GM12873 (cell line): ENCODE results near the gene ISCA2.

Experiments
- TF ChIP-seq, protein P1 (sequence below): IDR thresholded peaks from 2 replicates; pipeline ENCODE4 v1.5.1; 2012; ENCODE audit warnings: low read depth, mild to moderate bottlenecking, moderate library complexity, low read length, control low read depth; ENCODE audit not compliant: insufficient read depth; ENCODE audit errors: missing control alignments

Gene ISCA2

DNA sequence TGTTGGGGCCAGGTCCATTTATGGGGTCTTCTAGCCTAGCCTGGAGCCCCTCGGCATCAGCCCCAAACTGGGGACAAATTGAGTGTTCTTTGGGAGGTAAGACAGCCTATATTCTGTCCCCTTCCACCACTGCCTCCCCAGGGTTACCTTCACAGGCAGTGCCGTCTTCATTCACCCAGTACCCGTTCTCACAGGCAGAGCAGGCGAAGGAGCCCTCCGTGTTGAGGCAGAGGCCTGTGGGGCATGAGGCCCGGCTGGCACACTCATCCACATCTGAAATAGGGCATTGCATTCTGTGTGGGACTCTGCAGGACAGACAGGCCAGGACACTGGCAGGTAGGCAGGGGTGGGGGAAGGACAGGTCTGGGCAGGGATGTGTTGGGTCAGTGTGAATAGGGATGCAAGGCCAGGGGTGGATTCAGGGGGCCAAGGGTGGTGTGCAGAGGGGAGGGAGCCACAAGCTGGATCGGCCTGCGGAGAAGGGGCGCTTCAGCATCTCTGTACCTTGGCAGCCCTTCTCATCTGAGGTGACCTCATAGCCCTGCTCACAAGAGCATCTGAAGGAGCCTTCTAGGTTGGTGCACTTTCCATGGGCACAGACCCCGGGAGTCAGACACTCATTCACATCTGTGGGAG lies 16.1 kb downstream of the ISCA2 start:
- TF ChIP-seq, protein P1, sequence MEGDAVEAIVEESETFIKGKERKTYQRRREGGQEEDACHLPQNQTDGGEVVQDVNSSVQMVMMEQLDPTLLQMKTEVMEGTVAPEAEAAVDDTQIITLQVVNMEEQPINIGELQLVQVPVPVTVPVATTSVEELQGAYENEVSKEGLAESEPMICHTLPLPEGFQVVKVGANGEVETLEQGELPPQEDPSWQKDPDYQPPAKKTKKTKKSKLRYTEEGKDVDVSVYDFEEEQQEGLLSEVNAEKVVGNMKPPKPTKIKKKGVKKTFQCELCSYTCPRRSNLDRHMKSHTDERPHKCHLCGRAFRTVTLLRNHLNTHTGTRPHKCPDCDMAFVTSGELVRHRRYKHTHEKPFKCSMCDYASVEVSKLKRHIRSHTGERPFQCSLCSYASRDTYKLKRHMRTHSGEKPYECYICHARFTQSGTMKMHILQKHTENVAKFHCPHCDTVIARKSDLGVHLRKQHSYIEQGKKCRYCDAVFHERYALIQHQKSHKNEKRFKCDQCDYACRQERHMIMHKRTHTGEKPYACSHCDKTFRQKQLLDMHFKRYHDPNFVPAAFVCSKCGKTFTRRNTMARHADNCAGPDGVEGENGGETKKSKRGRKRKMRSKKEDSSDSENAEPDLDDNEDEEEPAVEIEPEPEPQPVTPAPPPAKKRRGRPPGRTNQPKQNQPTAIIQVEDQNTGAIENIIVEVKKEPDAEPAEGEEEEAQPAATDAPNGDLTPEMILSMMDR, result no peak

DNA sequence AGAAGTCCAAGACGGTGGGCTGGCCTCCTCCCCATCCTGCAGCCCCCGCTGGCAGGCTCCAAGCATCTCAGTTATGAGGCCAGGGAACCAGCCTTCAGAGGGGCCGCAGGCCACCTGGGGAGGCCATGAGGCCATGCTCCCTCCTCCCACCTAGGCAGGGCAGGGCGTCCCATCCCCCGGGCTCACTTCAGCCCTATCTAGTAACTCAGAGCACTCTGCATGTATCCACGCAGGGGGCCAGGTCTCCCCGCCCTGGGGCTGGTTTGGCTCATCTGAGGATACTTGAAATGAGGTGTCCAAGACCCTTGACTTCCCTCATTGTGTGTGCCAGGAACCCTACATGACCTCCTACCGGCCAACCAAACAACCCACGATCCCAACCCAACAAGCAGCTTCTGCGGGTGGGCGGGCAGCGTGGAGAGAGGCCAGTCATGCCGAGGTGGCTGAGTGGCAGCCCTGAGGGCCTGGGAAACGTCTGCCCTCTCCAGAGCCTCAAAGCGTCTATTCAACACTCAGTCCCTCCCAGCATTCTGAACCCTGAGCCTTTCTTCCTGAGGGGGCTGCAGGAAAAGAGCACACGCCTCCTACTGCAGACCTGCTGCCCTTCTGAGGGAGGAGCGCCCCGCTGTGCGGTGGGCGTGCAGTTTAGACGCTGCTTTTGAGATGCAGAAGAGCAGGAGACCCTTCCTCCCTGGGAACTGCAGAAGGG lies 16.8 kb downstream of the ISCA2 start:
- TF ChIP-seq, protein P1, result no peak

DNA sequence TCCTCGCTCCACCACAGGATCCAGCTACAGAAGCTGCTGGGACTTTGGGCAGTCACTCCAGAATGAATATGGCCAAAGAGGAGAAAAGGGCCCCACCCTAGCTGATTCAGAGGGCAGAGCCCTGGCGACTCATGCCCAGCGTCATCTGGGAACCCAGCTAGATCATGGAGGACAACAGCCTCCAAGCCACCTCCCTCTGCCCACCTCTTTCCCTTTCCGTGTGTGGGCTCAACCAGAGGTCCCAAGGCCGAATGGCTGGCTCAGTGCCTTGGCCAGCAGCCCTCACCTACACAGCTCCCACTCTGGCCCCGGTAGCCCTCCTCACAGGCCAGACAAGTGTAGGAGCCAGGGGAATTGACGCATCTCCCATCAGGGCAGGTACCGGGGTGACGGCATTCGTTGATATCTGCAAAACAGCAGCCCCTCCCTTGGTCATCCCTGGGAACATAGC lies 17.4 kb downstream of the ISCA2 start:
- TF ChIP-seq, protein P1, result no peak

DNA sequence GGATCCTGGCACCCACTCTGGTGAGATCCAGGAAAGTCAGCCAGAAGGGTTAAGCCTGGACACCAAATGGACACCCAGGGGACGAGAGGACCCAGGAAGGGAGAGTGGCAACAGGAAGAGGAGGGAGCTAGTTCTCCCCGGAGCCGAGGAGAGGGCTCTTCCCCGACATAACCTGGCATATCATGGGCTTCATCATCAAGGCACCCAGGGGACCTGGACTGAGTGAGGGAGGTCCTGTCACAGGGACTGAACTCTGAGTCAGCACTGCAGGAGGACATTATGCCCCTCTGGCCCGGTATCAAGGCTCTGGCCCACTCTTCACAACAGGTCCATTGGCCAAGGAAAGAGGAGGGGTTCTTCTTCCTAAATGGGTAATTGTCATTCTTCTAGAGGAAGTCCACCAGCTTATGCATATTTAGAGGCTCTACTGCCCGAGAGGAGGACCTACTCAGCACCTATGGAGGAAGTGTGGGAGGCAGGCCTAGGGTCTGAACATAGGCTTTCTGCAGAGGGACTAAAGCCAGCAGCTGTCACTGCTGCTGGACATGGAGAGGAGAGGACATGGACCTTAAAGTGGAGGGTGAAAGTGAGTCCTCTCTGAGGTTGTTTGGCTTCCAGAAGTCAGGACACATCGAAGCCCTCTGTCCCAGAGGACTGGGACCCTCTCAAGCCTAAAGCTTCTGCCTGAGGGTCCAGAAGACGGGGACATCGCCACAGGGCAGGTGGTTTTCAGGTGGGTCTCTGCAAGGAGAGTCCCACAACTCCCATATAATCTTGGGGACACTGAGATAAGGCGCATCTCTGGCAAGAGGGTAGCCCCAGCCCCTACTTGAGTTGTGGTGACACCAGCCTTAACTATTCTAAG lies 18.6 kb downstream of the ISCA2 start:
- TF ChIP-seq, protein P1, result no peak

DNA sequence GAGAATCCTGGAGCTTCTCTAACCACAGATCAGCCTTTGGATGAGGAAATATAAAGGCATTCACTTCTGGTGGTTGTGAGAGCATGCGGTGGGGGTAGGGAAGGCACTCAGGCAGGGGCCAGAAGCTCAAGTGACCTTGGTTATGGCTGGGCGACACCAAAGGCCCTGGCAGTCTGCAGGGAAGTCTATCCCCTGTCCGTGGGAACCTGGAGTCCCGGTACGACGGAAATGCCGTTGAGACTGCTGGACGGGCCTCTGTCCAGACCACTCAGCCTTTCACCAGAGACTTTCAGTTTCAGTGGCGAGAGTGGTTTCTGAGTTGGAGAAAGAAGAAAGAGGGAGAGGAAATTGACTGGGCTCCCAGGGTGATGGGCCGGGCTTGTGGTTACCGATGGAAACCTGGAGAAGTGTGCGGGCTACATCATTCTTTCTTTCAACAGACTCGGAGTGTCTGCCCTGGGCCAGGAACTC lies 20.9 kb downstream of the ISCA2 start:
- TF ChIP-seq, protein P1, result no peak

DNA sequence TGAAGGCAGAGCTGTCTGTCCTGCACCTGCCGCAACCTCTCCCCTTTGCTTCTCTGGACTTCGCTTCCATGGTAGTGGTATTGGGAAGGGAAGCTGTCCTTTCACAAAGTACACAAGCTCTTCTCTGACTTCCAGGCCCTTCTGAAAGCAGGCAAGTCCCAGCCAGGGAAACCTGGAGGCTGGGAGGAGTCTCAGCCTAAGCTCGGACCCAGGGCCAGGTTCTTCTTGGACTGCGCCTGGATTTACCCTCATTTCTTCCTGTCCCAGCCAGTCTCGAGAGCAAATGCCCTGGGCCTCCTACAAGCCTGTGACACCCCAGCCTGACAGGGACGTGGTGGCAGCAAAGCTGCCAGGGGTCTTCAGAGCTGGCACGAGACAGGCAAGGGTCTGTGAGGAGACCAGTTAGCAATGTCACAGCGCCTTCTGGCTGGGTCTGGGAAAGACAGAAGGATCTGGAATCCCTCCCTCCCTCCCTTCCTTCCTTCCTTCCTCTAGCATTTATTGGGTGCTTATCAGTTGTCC lies 22.4 kb downstream of the ISCA2 start:
- TF ChIP-seq, protein P1, result no peak
